ENCODE data around the gene ST6GALNAC1. TPM values are rescaled to one million over a fixed set of nuclear protein-coding genes. Genes with fewer than 3 reads are reported as not detected.
A peak's percentile ranks its signal among the peaks of the same experiment; 100 is the strongest.

The ST6GALNAC1 gene
- total and polyA plus RNA-seq, 2 of the 13 experiments (the other 11 are each of a cell fraction or from before 2014, with no cell fraction given): not detected

DNA sequence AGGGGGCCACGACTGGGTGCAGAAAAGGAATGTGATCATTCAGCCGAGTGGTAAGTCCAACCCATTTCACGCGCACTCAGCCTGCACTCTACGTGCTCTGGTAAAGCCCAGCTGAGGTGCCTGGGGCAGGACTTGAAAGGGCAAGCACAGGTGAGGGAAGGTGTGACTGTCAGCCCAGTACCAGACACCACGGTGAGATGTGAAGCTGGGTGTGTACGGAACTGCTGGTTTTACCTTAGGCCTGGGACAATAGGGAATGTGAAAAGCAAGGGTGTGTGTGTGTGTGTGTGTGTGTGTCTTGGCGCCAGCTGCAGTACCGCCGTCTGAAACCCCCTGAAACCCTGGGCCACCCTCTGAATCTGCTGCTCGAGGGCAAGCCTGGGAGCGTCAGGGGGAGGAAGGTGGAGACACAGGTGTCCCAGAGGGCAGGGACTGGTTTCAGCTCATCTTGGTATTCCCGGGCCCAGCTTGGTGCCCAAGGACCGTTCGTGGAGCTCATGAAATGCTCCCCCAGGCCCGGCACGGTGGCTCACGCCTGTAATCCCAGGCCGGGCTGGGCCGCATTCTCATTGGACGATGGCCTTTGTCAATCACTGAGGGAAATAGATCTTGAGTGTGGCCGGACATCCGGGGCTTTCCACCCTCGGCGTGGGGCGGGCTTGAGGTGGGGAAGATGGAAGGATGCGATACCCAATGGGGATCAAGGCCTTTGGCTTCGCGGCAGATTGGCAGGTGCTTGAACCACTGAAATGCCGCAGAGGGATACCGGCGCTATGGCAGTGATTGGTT is 27.8 kb upstream of the ST6GALNAC1 start (continued):
- TF ChIP-seq, protein P1, sequence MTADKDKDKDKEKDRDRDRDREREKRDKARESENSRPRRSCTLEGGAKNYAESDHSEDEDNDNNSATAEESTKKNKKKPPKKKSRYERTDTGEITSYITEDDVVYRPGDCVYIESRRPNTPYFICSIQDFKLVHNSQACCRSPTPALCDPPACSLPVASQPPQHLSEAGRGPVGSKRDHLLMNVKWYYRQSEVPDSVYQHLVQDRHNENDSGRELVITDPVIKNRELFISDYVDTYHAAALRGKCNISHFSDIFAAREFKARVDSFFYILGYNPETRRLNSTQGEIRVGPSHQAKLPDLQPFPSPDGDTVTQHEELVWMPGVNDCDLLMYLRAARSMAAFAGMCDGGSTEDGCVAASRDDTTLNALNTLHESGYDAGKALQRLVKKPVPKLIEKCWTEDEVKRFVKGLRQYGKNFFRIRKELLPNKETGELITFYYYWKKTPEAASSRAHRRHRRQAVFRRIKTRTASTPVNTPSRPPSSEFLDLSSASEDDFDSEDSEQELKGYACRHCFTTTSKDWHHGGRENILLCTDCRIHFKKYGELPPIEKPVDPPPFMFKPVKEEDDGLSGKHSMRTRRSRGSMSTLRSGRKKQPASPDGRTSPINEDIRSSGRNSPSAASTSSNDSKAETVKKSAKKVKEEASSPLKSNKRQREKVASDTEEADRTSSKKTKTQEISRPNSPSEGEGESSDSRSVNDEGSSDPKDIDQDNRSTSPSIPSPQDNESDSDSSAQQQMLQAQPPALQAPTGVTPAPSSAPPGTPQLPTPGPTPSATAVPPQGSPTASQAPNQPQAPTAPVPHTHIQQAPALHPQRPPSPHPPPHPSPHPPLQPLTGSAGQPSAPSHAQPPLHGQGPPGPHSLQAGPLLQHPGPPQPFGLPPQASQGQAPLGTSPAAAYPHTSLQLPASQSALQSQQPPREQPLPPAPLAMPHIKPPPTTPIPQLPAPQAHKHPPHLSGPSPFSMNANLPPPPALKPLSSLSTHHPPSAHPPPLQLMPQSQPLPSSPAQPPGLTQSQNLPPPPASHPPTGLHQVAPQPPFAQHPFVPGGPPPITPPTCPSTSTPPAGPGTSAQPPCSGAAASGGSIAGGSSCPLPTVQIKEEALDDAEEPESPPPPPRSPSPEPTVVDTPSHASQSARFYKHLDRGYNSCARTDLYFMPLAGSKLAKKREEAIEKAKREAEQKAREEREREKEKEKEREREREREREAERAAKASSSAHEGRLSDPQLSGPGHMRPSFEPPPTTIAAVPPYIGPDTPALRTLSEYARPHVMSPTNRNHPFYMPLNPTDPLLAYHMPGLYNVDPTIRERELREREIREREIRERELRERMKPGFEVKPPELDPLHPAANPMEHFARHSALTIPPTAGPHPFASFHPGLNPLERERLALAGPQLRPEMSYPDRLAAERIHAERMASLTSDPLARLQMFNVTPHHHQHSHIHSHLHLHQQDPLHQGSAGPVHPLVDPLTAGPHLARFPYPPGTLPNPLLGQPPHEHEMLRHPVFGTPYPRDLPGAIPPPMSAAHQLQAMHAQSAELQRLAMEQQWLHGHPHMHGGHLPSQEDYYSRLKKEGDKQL (CRISPR knock-in tag; IDR thresholded peaks at IDR 0.05; ENCODE audit: low read depth): no peak; the same call in none of the 2 replicates
- TF ChIP-seq ZFP62 (CRISPR knock-in tag; IDR thresholded peaks at IDR 0.05): no peak
- TF ChIP-seq SATB2 (CRISPR knock-in tag; IDR thresholded peaks at IDR 0.05): no peak; the same call in 1 of the 2 replicates
- TF ChIP-seq, protein P2, sequence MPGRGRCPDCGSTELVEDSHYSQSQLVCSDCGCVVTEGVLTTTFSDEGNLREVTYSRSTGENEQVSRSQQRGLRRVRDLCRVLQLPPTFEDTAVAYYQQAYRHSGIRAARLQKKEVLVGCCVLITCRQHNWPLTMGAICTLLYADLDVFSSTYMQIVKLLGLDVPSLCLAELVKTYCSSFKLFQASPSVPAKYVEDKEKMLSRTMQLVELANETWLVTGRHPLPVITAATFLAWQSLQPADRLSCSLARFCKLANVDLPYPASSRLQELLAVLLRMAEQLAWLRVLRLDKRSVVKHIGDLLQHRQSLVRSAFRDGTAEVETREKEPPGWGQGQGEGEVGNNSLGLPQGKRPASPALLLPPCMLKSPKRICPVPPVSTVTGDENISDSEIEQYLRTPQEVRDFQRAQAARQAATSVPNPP (CRISPR knock-in tag; IDR thresholded peaks at IDR 0.05): no peak; the same call in none of the 2 replicates
- TF ChIP-seq MTF1 (CRISPR knock-in tag; IDR thresholded peaks at IDR 0.05): no peak
- TF ChIP-seq, protein P3, sequence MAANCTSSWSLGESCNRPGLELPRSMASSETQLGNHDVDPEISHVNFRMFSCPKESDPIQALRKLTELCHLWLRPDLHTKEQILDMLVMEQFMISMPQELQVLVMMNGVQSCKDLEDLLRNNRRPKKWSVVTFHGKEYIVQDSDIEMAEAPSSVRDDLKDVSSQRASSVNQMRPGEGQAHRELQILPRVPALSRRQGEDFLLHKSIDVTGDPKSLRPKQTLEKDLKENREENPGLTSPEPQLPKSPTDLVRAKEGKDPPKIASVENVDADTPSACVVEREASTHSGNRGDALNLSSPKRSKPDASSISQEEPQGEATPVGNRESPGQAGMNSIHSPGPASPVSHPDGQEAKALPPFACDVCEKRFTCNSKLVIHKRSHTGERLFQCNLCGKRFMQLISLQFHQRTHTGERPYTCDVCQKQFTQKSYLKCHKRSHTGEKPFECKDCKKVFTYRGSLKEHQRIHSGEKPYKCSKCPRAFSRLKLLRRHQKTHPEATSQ (CRISPR knock-in tag; IDR thresholded peaks at IDR 0.05; ENCODE audit: borderline replicate concordance): peak; percentile 73; the same call in 1 of the 2 replicates
- TF ChIP-seq, protein P4, sequence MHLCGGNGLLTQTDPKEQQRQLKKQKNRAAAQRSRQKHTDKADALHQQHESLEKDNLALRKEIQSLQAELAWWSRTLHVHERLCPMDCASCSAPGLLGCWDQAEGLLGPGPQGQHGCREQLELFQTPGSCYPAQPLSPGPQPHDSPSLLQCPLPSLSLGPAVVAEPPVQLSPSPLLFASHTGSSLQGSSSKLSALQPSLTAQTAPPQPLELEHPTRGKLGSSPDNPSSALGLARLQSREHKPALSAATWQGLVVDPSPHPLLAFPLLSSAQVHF (CRISPR knock-in tag; IDR thresholded peaks at IDR 0.05): no peak
- TF ChIP-seq FLYWCH1 (CRISPR knock-in tag; IDR thresholded peaks at IDR 0.05): no peak
- TF ChIP-seq, protein P5, sequence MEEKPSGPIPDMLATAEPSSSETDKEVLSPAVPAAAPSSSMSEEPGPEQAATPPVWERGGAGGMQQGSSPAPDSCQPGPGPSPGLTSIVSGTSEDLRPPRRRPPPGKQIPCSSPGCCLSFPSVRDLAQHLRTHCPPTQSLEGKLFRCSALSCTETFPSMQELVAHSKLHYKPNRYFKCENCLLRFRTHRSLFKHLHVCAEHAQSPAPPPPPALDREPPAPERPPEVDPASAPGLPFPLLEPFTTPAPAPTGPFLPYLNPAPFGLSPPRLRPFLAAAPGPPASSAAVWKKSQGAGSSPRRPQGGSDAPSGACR (CRISPR knock-in tag; IDR thresholded peaks at IDR 0.05): peak; percentile 68; the same call in 1 of the 2 replicates
- TF ChIP-seq, protein P6, sequence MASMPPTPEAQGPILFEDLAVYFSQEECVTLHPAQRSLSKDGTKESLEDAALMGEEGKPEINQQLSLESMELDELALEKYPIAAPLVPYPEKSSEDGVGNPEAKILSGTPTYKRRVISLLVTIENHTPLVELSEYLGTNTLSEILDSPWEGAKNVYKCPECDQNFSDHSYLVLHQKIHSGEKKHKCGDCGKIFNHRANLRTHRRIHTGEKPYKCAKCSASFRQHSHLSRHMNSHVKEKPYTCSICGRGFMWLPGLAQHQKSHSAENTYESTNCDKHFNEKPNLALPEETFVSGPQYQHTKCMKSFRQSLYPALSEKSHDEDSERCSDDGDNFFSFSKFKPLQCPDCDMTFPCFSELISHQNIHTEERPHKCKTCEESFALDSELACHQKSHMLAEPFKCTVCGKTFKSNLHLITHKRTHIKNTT (CRISPR knock-in tag; IDR thresholded peaks at IDR 0.05): no peak
- no peak; the same call in 1 of the 2 replicates for TF ChIP-seq ZNF235 (CRISPR knock-in tag; IDR thresholded peaks at IDR 0.05; ENCODE audit: borderline replicate concordance)
- no peak for TF ChIP-seq SRSF4 (IDR thresholded peaks at IDR 0.05; ENCODE audit: low read depth, low read length, poor library complexity, severe bottlenecking)
- TF ChIP-seq, protein P7, sequence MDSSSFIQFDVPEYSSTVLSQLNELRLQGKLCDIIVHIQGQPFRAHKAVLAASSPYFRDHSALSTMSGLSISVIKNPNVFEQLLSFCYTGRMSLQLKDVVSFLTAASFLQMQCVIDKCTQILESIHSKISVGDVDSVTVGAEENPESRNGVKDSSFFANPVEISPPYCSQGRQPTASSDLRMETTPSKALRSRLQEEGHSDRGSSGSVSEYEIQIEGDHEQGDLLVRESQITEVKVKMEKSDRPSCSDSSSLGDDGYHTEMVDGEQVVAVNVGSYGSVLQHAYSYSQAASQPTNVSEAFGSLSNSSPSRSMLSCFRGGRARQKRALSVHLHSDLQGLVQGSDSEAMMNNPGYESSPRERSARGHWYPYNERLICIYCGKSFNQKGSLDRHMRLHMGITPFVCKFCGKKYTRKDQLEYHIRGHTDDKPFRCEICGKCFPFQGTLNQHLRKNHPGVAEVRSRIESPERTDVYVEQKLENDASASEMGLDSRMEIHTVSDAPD (CRISPR knock-in tag; IDR thresholded peaks at IDR 0.05): no peak
- TF ChIP-seq, protein P8, sequence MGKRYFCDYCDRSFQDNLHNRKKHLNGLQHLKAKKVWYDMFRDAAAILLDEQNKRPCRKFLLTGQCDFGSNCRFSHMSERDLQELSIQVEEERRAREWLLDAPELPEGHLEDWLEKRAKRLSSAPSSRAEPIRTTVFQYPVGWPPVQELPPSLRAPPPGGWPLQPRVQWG (CRISPR knock-in tag; IDR thresholded peaks at IDR 0.05; ENCODE audit: borderline replicate concordance, low read depth): no peak
- no peak for TF ChIP-seq WIZ (CRISPR knock-in tag; IDR thresholded peaks at IDR 0.05)

Measured in HepG2 (cell line).